ENCODE results near the gene BNIP3.
"Not testable (repeated sequence)": the region's sequence is repeated elsewhere in the genome, so short reads cannot be mapped to it uniquely, and the experiment has no call there.

BNIP3 gene

GRCh38 chr10:131928248-131929095 is 53.3 kb downstream of the BNIP3 start:
- DNase-seq: no peak

- no peak for DNase-seq
These were observed 54.8 kb downstream of the BNIP3 start for GRCh38 chr10:131926743-131927595.

- no peak for DNase-seq
These were observed 55.5 kb downstream of the BNIP3 start for GRCh38 chr10:131926253-131926652.

- DNase-seq: no peak
These were observed 56.0 kb downstream of the BNIP3 start for GRCh38 chr10:131925716-131926115.

- DNase-seq: no peak
These were observed 56.6 kb downstream of the BNIP3 start for GRCh38 chr10:131925011-131925649.

GRCh38 chr10:131923038-131923756 is 58.5 kb downstream of the BNIP3 start:
- no peak for DNase-seq

GRCh38 chr10:131921184-131921583 is 60.5 kb downstream of the BNIP3 start:
- DNase-seq: no peak

GRCh38 chr10:131920693-131921092 is 61.0 kb downstream of the BNIP3 start:
- no peak for DNase-seq

- DNase-seq: no peak
These were observed 61.6 kb downstream of the BNIP3 start for GRCh38 chr10:131920151-131920550.

GRCh38 chr10:131919461-131919860 is 62.3 kb downstream of the BNIP3 start:
- not testable (repeated sequence) for DNase-seq
